GM23338 (cell line): ENCODE measurements around the gene INPPL1. TPM values are rescaled to one million over a fixed set of nuclear protein-coding genes. Genes with fewer than 3 reads are reported as not detected.

Source experiments
- ATAC-seq: fragments of 200-7000 bp; cut with Tn5 transposase; 3 replicates; pipeline ENCODE4 v1.9.1; 2020
- DNase-seq: peaks from one replicate; pipeline ENCODE4 v3.0.0-alpha.2; 2015; ENCODE audit warnings: low spot score
- H2AFZ ChIP-seq: fragments of 200-600 bp; sonication (generic); 2 replicates; pipeline ENCODE4 v1.8.0; 2016; ENCODE audit warnings: antibody characterized with exemption, mild to moderate bottlenecking, moderate library complexity
- H3F3A ChIP-seq: fragments of 200-600 bp; sonication (generic); replicated peaks from 2 replicates; pipeline ENCODE4 v1.8.0; 2017; ENCODE audit warnings: antibody characterized with exemption, mixed run types, low read depth
- H3K27ac ChIP-seq: fragments of 200-600 bp; sonication (generic); 2 replicates; pipeline ENCODE4 v1.6.1; 2016; ENCODE audit warnings: low read depth
- H3K27me3 ChIP-seq: fragments of 200-600 bp; sonication (generic); 2 replicates; pipeline ENCODE4 v1.8.0; 2016; ENCODE audit warnings: mild to moderate bottlenecking, mixed run types, moderate library complexity; ENCODE audit not compliant: insufficient read depth
- H3K36me3 ChIP-seq: fragments of 200-600 bp; sonication (generic); 2 replicates; pipeline ENCODE4 v1.8.0; 2016; ENCODE audit warnings: mild to moderate bottlenecking; ENCODE audit not compliant: insufficient read depth
- H3K4me1 ChIP-seq: fragments of 200-600 bp; sonication (generic); 2 replicates; pipeline ENCODE4 v1.8.0; 2016; ENCODE audit warnings: mild to moderate bottlenecking, moderate library complexity; ENCODE audit not compliant: insufficient read depth
- H3K4me2 ChIP-seq: fragments of 200-600 bp; sonication (generic); 2 replicates; pipeline ENCODE4 v1.7.1; 2017; ENCODE audit warnings: mixed run types
- H3K4me3 ChIP-seq: fragments of 200-600 bp; sonication (generic); 2 replicates; pipeline ENCODE4 v1.6.1; 2016; ENCODE audit warnings: mixed run types
- H3K79me2 ChIP-seq: fragments of 200-600 bp; sonication (generic); replicated peaks from 2 replicates; pipeline ENCODE4 v1.8.0; 2017; ENCODE audit warnings: mild to moderate bottlenecking; ENCODE audit not compliant: insufficient read depth
- H3K9me2 ChIP-seq: fragments of 200-600 bp; sonication (generic); 2 replicates; pipeline ENCODE4 v1.8.0; 2017; ENCODE audit not compliant: insufficient read depth
- H4K20me1 ChIP-seq: fragments of 200-600 bp; sonication (generic); replicated peaks from 2 replicates; pipeline ENCODE4 v1.8.0; 2017; ENCODE audit warnings: mild to moderate bottlenecking; ENCODE audit not compliant: insufficient read depth
- H3K27ac Mint-ChIP-seq: 2 replicates; pipeline ENCODE4 v1.8.0; 2020; ENCODE audit warnings: inconsistent platforms, mild to moderate bottlenecking, moderate library complexity, mixed read lengths
- H3K27me3 Mint-ChIP-seq: 3 replicates; pipeline ENCODE4 v1.8.0; 2022; ENCODE audit warnings: low read depth, mild to moderate bottlenecking, moderate library complexity, mixed read lengths, inconsistent platforms; ENCODE audit not compliant: insufficient read depth, poor library complexity
- H3K36me3 Mint-ChIP-seq: 3 replicates; pipeline ENCODE4 v1.8.0; 2021; ENCODE audit warnings: low read depth, mild to moderate bottlenecking, inconsistent platforms, moderate library complexity, mixed read lengths
- H3K4me1 Mint-ChIP-seq: 3 replicates; pipeline ENCODE4 v1.8.0; 2020; ENCODE audit warnings: mild to moderate bottlenecking, inconsistent platforms, mixed read lengths
- H3K4me3 Mint-ChIP-seq: 3 replicates; pipeline ENCODE4 v1.8.0; 2021; ENCODE audit warnings: moderate library complexity, mild to moderate bottlenecking, inconsistent platforms, mixed read lengths
- H3K9me3 Mint-ChIP-seq: 3 replicates; pipeline ENCODE4 v1.8.0; 2020; ENCODE audit warnings: moderate library complexity, mild to moderate bottlenecking, inconsistent platforms, mixed read lengths
- CREB1 ChIP-seq: fragments of 250-450 bp; sonication (Bioruptor Pico); IDR thresholded peaks from 2 replicates; pipeline ENCODE4 v1.5.0; 2020; ENCODE audit warnings: low read depth, mild to moderate bottlenecking, moderate library complexity
- CTCF ChIP-seq, 2 experiments: fragments of 200-600 bp in 1 of 2; sonication (generic) in 1 of 2; conservative IDR thresholded peaks; 2 replicates each; pipeline versions ENCODE4 v1.5.1 to v1.6.1; 2016 to 2017; ENCODE audit warnings: antibody characterized with exemption in 2 of 2, low read depth in 2 of 2, mild to moderate bottlenecking in 2 of 2, moderate library complexity in 1 of 2
- EZH2 ChIP-seq: fragments of 200-600 bp; sonication (generic); IDR thresholded peaks from one replicate; pipeline ENCODE4 v1.8.0; 2017; ENCODE audit warnings: antibody characterized with exemption, mild to moderate bottlenecking, low read depth; ENCODE audit not compliant: unreplicated experiment
- EZH2phosphoT487 ChIP-seq: fragments of 200-600 bp; sonication (generic); IDR thresholded peaks from one replicate; pipeline ENCODE4 v1.8.1; 2018; ENCODE audit warnings: antibody characterized with exemption; ENCODE audit not compliant: unreplicated experiment
- JUNB ChIP-seq: IDR thresholded peaks from one replicate; pipeline ENCODE4 v1.6.1; 2016; ENCODE audit warnings: antibody characterized with exemption; ENCODE audit not compliant: unreplicated experiment
- NANOG ChIP-seq: IDR thresholded peaks from 2 replicates; pipeline ENCODE4 v1.6.1; 2016; ENCODE audit warnings: antibody characterized with exemption, borderline replicate concordance
- POLR2AphosphoS5 ChIP-seq: IDR thresholded peaks from 2 replicates; pipeline ENCODE4 v1.6.1; 2016; ENCODE audit warnings: antibody characterized with exemption, low read depth
- STAT1 ChIP-seq: IDR thresholded peaks from one replicate; pipeline ENCODE4 v1.6.1; 2016; ENCODE audit warnings: antibody characterized with exemption; ENCODE audit not compliant: unreplicated experiment
- ZNF114 ChIP-seq: fragments of 250-450 bp; sonication (Bioruptor Pico); IDR thresholded peaks from 2 replicates; pipeline ENCODE4 v1.5.0; 2020; ENCODE audit warnings: mild to moderate bottlenecking, moderate library complexity
- ZNF331 ChIP-seq: fragments of 250-450 bp; sonication (Bioruptor Pico); IDR thresholded peaks from 2 replicates; pipeline ENCODE4 v1.5.0; 2020; ENCODE audit warnings: low read depth, mild to moderate bottlenecking, moderate library complexity
- polyA plus RNA-seq: library from polyadenylated mRNA; unstranded; fragments of >200 nt; fragmentation: Nextera tagmentation; extraction: Ambion mirVana; gene quantifications from 2 replicates; pipeline ENCODE4 v1.2.1, GENCODE V29; 2016
- total RNA-seq: library from RNA; depleted of rRNA; stranded (reverse); fragments of >200 nt; shearing (Covaris generic); gene quantifications from 2 replicates; pipeline ENCODE4 v1.2.3, GENCODE V29; 2014
- TF ChIP-seq, protein P1 (sequence below): fragments of 250-450 bp; sonication (Bioruptor Pico); IDR thresholded peaks from 2 replicates; pipeline ENCODE4 v1.5.0; 2020; ENCODE audit warnings: mild to moderate bottlenecking, moderate library complexity
- TF ChIP-seq, protein P2 (sequence below): IDR thresholded peaks from 2 replicates; pipeline ENCODE4 v1.6.1; 2016; ENCODE audit warnings: antibody characterized with exemption
- TF ChIP-seq, protein P3 (sequence below): IDR thresholded peaks from one replicate; pipeline ENCODE4 v1.6.1; 2018; ENCODE audit warnings: antibody characterized with exemption; ENCODE audit not compliant: unreplicated experiment

INPPL1 gene
- total and polyA plus RNA-seq, 2 experiments from 2014 or later, result 21.5 to 54.7 TPM

GRCh38 chr11:72267956-72268617 lies 43.5 kb downstream of the INPPL1 start:
- H3K4me2 ChIP-seq, result no peak overlapping the region
- no peaks in the 10 kb centered on the region for H4K20me1 ChIP-seq
- H3K4me3 Mint-ChIP-seq, result no peak overlapping the region
- H3K79me2 ChIP-seq, result no peaks in the 10 kb centered on the region
- DNase-seq, result no peak
- ATAC-seq, result no peak
- no peaks in the 10 kb centered on the region for H3K36me3 Mint-ChIP-seq
- no peaks in the 10 kb centered on the region for H3K4me1 ChIP-seq
- no peak overlapping the region for H3K4me3 ChIP-seq
- H3K9me3 Mint-ChIP-seq, result no peaks in the 10 kb centered on the region
- H3K27me3 Mint-ChIP-seq, result peaks cover 2% of the 10 kb centered on the region
- no peak for TF ChIP-seq NANOG
- TF ChIP-seq ZNF114, result no peak
- TF ChIP-seq, protein P1, sequence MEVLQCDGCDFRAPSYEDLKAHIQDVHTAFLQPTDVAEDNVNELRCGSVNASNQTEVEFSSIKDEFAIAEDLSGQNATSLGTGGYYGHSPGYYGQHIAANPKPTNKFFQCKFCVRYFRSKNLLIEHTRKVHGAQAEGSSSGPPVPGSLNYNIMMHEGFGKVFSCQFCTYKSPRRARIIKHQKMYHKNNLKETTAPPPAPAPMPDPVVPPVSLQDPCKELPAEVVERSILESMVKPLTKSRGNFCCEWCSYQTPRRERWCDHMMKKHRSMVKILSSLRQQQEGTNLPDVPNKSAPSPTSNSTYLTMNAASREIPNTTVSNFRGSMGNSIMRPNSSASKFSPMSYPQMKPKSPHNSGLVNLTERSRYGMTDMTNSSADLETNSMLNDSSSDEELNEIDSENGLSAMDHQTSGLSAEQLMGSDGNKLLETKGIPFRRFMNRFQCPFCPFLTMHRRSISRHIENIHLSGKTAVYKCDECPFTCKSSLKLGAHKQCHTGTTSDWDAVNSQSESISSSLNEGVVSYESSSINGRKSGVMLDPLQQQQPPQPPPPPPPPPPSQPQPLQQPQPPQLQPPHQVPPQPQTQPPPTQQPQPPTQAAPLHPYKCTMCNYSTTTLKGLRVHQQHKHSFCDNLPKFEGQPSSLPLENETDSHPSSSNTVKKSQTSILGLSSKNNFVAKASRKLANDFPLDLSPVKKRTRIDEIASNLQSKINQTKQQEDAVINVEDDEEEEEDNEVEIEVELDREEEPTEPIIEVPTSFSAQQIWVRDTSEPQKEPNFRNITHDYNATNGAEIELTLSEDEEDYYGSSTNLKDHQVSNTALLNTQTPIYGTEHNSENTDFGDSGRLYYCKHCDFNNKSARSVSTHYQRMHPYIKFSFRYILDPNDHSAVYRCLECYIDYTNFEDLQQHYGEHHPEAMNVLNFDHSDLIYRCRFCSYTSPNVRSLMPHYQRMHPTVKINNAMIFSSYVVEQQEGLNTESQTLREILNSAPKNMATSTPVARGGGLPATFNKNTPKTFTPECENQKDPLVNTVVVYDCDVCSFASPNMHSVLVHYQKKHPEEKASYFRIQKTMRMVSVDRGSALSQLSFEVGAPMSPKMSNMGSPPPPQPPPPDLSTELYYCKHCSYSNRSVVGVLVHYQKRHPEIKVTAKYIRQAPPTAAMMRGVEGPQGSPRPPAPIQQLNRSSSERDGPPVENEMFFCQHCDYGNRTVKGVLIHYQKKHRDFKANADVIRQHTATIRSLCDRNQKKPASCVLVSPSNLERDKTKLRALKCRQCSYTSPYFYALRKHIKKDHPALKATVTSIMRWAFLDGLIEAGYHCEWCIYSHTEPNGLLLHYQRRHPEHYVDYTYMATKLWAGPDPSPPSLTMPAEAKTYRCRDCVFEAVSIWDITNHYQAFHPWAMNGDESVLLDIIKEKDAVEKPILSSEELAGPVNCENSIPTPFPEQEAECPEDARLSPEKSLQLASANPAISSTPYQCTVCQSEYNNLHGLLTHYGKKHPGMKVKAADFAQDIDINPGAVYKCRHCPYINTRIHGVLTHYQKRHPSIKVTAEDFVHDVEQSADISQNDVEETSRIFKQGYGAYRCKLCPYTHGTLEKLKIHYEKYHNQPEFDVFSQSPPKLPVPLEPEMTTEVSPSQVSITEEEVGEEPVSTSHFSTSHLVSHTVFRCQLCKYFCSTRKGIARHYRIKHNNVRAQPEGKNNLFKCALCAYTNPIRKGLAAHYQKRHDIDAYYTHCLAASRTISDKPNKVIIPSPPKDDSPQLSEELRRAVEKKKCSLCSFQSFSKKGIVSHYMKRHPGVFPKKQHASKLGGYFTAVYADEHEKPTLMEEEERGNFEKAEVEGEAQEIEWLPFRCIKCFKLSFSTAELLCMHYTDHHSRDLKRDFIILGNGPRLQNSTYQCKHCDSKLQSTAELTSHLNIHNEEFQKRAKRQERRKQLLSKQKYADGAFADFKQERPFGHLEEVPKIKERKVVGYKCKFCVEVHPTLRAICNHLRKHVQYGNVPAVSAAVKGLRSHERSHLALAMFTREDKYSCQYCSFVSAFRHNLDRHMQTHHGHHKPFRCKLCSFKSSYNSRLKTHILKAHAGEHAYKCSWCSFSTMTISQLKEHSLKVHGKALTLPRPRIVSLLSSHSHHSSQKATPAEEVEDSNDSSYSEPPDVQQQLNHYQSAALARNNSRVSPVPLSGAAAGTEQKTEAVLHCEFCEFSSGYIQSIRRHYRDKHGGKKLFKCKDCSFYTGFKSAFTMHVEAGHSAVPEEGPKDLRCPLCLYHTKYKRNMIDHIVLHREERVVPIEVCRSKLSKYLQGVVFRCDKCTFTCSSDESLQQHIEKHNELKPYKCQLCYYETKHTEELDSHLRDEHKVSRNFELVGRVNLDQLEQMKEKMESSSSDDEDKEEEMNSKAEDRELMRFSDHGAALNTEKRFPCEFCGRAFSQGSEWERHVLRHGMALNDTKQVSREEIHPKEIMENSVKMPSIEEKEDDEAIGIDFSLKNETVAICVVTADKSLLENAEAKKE, result no peak
- no peak for TF ChIP-seq CREB1
- TF ChIP-seq POLR2AphosphoS5, result no peak
- TF ChIP-seq, protein P2, sequence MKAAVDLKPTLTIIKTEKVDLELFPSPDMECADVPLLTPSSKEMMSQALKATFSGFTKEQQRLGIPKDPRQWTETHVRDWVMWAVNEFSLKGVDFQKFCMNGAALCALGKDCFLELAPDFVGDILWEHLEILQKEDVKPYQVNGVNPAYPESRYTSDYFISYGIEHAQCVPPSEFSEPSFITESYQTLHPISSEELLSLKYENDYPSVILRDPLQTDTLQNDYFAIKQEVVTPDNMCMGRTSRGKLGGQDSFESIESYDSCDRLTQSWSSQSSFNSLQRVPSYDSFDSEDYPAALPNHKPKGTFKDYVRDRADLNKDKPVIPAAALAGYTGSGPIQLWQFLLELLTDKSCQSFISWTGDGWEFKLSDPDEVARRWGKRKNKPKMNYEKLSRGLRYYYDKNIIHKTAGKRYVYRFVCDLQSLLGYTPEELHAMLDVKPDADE, result no peak
- no peak for TF ChIP-seq STAT1
- no peak for TF ChIP-seq CTCF (conservative IDR thresholded peaks at IDR 0.05; ENCODE audit: low read depth in 2 of 2)
- TF ChIP-seq JUNB, result no peak
- TF ChIP-seq ZNF331 (CRISPR knock-in tag), result no peak
- no peak for TF ChIP-seq EZH2phosphoT487
- no peak for TF ChIP-seq EZH2
- TF ChIP-seq, protein P3, sequence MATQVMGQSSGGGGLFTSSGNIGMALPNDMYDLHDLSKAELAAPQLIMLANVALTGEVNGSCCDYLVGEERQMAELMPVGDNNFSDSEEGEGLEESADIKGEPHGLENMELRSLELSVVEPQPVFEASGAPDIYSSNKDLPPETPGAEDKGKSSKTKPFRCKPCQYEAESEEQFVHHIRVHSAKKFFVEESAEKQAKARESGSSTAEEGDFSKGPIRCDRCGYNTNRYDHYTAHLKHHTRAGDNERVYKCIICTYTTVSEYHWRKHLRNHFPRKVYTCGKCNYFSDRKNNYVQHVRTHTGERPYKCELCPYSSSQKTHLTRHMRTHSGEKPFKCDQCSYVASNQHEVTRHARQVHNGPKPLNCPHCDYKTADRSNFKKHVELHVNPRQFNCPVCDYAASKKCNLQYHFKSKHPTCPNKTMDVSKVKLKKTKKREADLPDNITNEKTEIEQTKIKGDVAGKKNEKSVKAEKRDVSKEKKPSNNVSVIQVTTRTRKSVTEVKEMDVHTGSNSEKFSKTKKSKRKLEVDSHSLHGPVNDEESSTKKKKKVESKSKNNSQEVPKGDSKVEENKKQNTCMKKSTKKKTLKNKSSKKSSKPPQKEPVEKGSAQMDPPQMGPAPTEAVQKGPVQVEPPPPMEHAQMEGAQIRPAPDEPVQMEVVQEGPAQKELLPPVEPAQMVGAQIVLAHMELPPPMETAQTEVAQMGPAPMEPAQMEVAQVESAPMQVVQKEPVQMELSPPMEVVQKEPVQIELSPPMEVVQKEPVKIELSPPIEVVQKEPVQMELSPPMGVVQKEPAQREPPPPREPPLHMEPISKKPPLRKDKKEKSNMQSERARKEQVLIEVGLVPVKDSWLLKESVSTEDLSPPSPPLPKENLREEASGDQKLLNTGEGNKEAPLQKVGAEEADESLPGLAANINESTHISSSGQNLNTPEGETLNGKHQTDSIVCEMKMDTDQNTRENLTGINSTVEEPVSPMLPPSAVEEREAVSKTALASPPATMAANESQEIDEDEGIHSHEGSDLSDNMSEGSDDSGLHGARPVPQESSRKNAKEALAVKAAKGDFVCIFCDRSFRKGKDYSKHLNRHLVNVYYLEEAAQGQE, result no peak
- H3K27ac Mint-ChIP-seq, result no peak overlapping the region
- no peak overlapping the region for H2AFZ ChIP-seq
- no peaks in the 10 kb centered on the region for H3K9me2 ChIP-seq
- H3K4me1 Mint-ChIP-seq, result no peaks in the 10 kb centered on the region
- H3K36me3 ChIP-seq, result no peaks in the 10 kb centered on the region
- H3F3A ChIP-seq, result no peaks in the 10 kb centered on the region
- no peaks in the 10 kb centered on the region for H3K27me3 ChIP-seq
- H3K27ac ChIP-seq, result no peak overlapping the region
